Spleen (tissue), 7 donors: Measurements from ENCODE around the gene PTPN4.

Source experiments
- POLR2A ChIP-seq, 3 donors: fragments of 450-650 bp; IDR thresholded peaks; one replicate each; pipeline ENCODE4 v1.5.1; 2017; ENCODE audit warnings: antibody characterized with exemption in 3 of 3, mild to moderate bottlenecking in 1 of 3
- TF ChIP-seq, protein P1 (sequence below), 11 experiments: fragments of 200-600 bp in 7 of 11; fragments of 450-650 bp in 4 of 11; sonication (generic) in 4 of 11; IDR thresholded peaks in 8 of 11; conservative IDR thresholded peaks in 3 of 11; 1 replicate in 7 of 11; 2 replicates in 4 of 11; pipeline versions ENCODE4 v1.4.0 to v1.8.0; 2016 to 2021; ENCODE audit warnings: antibody characterized with exemption in 11 of 11, inconsistent platforms in 4 of 11, mild to moderate bottlenecking in 1 of 11
- donor health status: DM: no; HTN: no; CAD: no; lungs with moderate emphysema.
- donor health status: DM: no; HTN: no; CAD: no.
- donor health status: DM: no; HTN: no; CAD: no.

DNA sequence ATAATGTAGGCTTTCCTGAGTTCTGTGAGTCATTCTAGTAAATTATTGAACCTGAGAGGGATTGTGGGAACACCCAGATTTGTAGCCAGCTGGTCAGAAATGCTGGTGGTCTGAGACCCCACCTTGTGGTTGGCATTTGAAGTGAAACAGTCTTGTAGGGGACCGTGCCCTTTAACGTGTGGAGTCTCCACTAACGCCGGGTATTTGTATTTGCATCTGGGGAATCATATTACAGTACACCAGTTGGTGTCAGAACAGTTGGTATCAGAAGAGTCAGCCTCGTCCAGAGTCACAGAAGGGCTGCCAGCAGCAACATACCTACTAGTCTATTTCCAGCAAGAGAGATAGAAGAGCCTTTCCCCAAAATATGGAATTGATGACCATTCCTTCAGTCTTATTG, 38.3 kb upstream of the PTPN4 start:
- TF ChIP-seq POLR2A (IDR thresholded peaks at IDR 0.05), result no peak
- TF ChIP-seq, protein P1, sequence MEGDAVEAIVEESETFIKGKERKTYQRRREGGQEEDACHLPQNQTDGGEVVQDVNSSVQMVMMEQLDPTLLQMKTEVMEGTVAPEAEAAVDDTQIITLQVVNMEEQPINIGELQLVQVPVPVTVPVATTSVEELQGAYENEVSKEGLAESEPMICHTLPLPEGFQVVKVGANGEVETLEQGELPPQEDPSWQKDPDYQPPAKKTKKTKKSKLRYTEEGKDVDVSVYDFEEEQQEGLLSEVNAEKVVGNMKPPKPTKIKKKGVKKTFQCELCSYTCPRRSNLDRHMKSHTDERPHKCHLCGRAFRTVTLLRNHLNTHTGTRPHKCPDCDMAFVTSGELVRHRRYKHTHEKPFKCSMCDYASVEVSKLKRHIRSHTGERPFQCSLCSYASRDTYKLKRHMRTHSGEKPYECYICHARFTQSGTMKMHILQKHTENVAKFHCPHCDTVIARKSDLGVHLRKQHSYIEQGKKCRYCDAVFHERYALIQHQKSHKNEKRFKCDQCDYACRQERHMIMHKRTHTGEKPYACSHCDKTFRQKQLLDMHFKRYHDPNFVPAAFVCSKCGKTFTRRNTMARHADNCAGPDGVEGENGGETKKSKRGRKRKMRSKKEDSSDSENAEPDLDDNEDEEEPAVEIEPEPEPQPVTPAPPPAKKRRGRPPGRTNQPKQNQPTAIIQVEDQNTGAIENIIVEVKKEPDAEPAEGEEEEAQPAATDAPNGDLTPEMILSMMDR (IDR thresholded peaks at IDR 0.05 in 8 of 11, conservative IDR thresholded peaks at IDR 0.05 in 3 of 11), result no peak
